HG03571 (cell line): ENCODE measurements around the gene SPECC1L.

Experiments
- ATAC-seq: cut with Tn5 transposase; IDR thresholded peaks from one replicate; pipeline ENCODE4 v1.9.1; 2021; ENCODE audit not compliant: unreplicated experiment

The SPECC1L gene

GRCh38 chr22:24463071-24463760 is 192.6 kb downstream of the SPECC1L start:
- no peak for ATAC-seq

- no peak for ATAC-seq
These were observed 194.9 kb downstream of the SPECC1L start for GRCh38 chr22:24465566-24465965.

- ATAC-seq: no peak
These were observed 195.3 kb downstream of the SPECC1L start for GRCh38 chr22:24465975-24466374.

GRCh38 chr22:24466716-24467328 is 196.2 kb downstream of the SPECC1L start:
- ATAC-seq: no peak

GRCh38 chr22:24467340-24467739 is 196.7 kb downstream of the SPECC1L start:
- ATAC-seq: no peak
